PC-3 (cell line): ENCODE data around the gene PDZRN4. TPM values are rescaled to one million over a fixed set of nuclear protein-coding genes. Genes with fewer than 3 reads are reported as not detected.

Source experiments
- ATAC-seq: fragments of 200-7000 bp; cut with Tn5 transposase; 2 replicates; pipeline ENCODE4 v1.9.1; 2020; ENCODE audit warnings: mild to moderate bottlenecking, moderate library complexity
- BruUV-seq: library from RNA; stranded (reverse); fragments of 400-500 nt; replicated peaks from 2 replicates; lab custom pipeline; 2021; lab: Mats Ljungman, UMichigan
- CTCF ChIA-PET: fragments of 300-600 bp; sonication (Branson Sonifier 250); formaldehyde crosslinking; loops from one replicate; lab custom pipeline; 2022; ENCODE audit warnings: antibody characterized with exemption; lab: Charles Lee
- POLR2A ChIA-PET: fragments of 300-600 bp; sonication (Branson Sonifier 250); formaldehyde crosslinking; loops from one replicate; lab custom pipeline; 2022; ENCODE audit warnings: antibody characterized with exemption; ENCODE audit not compliant: unreplicated experiment; lab: Charles Lee
- DNase-seq: peaks from one replicate; pipeline ENCODE4 v3.0.0-alpha.2; 2015
- H2AFZ ChIP-seq: fragments of 300-600 bp; sonication (generic); 2 replicates; pipeline ENCODE4 v1.6.0; 2016; ENCODE audit warnings: antibody characterized with exemption, low read length
- H3F3A ChIP-seq: fragments of 300-600 bp; sonication (generic); one replicate; pipeline ENCODE4 v1.6.0; 2017; ENCODE audit warnings: antibody characterized with exemption, low read length, control low read depth, mild to moderate bottlenecking; ENCODE audit not compliant: unreplicated experiment
- H3K27ac ChIP-seq: fragments of 300-600 bp; sonication (generic); 2 replicates; pipeline ENCODE4 v1.5.1; 2016; ENCODE audit warnings: mild to moderate bottlenecking, low read length
- H3K27me3 ChIP-seq: fragments of 300-600 bp; sonication (generic); 2 replicates; pipeline ENCODE4 v1.6.1; 2016; ENCODE audit warnings: low read length, mixed read lengths
- H3K36me3 ChIP-seq: fragments of 300-600 bp; sonication (generic); 2 replicates; pipeline ENCODE4 v1.6.1; 2016; ENCODE audit warnings: low read depth, mixed run types, low read length, mixed read lengths
- H3K4me1 ChIP-seq: fragments of 300-600 bp; sonication (generic); 2 replicates; pipeline ENCODE4 v1.5.1; 2016; ENCODE audit warnings: low read length; ENCODE audit not compliant: insufficient read depth
- H3K4me2 ChIP-seq: fragments of 300-600 bp; sonication (generic); 2 replicates; pipeline ENCODE4 v1.6.0; 2016; ENCODE audit warnings: low read length
- H3K4me3 ChIP-seq: fragments of 300-600 bp; sonication (generic); 2 replicates; pipeline ENCODE4 v1.5.1; 2016; ENCODE audit warnings: mild to moderate bottlenecking, low read length, mixed read lengths
- H3K79me2 ChIP-seq: fragments of 300-600 bp; sonication (generic); 2 replicates; pipeline ENCODE4 v1.6.1; 2017; ENCODE audit warnings: low read length, mixed read lengths
- H3K9ac ChIP-seq: fragments of 300-600 bp; sonication (generic); 2 replicates; pipeline ENCODE4 v1.6.0; 2016; ENCODE audit warnings: mild to moderate bottlenecking, low read length
- H3K9me2 ChIP-seq: fragments of 300-600 bp; sonication (generic); replicated peaks from 2 replicates; pipeline ENCODE4 v1.6.1; 2016; ENCODE audit warnings: mixed run types, low read length, mixed read lengths
- H3K9me3 ChIP-seq: fragments of 300-600 bp; sonication (generic); 2 replicates; pipeline ENCODE4 v1.6.1; 2016; ENCODE audit warnings: low read length, mixed read lengths
- H4K20me1 ChIP-seq: fragments of 300-600 bp; sonication (generic); 2 replicates; pipeline ENCODE4 v1.6.1; 2016; ENCODE audit warnings: low read length, mixed read lengths
- CTCF ChIP-seq: fragments of 300-600 bp; sonication (generic); conservative IDR thresholded peaks from 2 replicates; pipeline ENCODE4 v1.5.1; 2017; ENCODE audit warnings: antibody characterized with exemption, low read depth, mild to moderate bottlenecking, low read length
- EZH2 ChIP-seq: fragments of 300-600 bp; sonication (generic); IDR thresholded peaks from one replicate; pipeline ENCODE4 v1.6.1; 2017; ENCODE audit warnings: antibody characterized with exemption, mild to moderate bottlenecking, low read length; ENCODE audit not compliant: unreplicated experiment
- EZH2phosphoT487 ChIP-seq: fragments of 300-600 bp; sonication (generic); IDR thresholded peaks from 2 replicates; pipeline ENCODE4 v1.6.1; 2018; ENCODE audit warnings: mild to moderate bottlenecking, antibody characterized with exemption, low read length, borderline replicate concordance
- intact Hi-C: fragments of 100-400 bp; cut with micrococcal nuclease; formaldehyde crosslinking; loops from 2 replicates; pipeline ENCODE4 v1.9.0; 2023
- total RNA-seq: library from RNA; depleted of rRNA; stranded (reverse); fragments of >200 nt; gene quantifications from 2 replicates; pipeline ENCODE4 v1.2.3, GENCODE V29; 2014

PDZRN4 gene
- total RNA-seq, 1 experiment from 2014 or later: not detected

- Histone ChIP-seq H3K4me3 (peak overlapping the region; percentile 58), H3K27me3 (no peaks in the 10 kb centered on the region), H4K20me1 (no peaks in the 10 kb centered on the region), H2AFZ (peak overlapping the region; percentile 83), H3K36me3 (no peaks in the 10 kb centered on the region), H3K4me1 (peaks cover 26% of the 10 kb centered on the region), H3F3A (no peaks in the 10 kb centered on the region), H3K79me2 (no peaks in the 10 kb centered on the region), H3K9ac (peak overlapping the region; percentile 56), H3K27ac (peak overlapping the region; percentile 94), H3K9me2 (no peaks in the 10 kb centered on the region), H3K9me3 (no peaks in the 10 kb centered on the region), H3K4me2 (peak overlapping the region; percentile 86)
- DNase-seq (no peak), ATAC-seq (no peak)
- TF ChIP-seq CTCF (no peak), EZH2 (no peak), EZH2phosphoT487 (no peak)
- TSS peak; percentile 90 for BruUV-seq
- intact Hi-C loops: loop anchor here (1.0 kb wide), 2 partner anchors 11 to 15 kb away; no protein-coding TSS in a partner anchor
- ChIA-PET POLR2A (no interaction called here), CTCF (no interaction called here)
These were observed 105.3 kb downstream of the PDZRN4 start for GRCh38 chr12:41293461-41293860.

GRCh38 chr12:41302979-41303403 is 114.9 kb downstream of the PDZRN4 start:
- Histone ChIP-seq H3K27me3 (no peaks in the 10 kb centered on the region), H4K20me1 (no peaks in the 10 kb centered on the region), H3K4me1 (peaks cover 36% of the 10 kb centered on the region), H3F3A (no peaks in the 10 kb centered on the region), H3K9me2 (no peaks in the 10 kb centered on the region), H3K9ac (no peak overlapping the region), H3K27ac (no peak overlapping the region), H3K79me2 (no peaks in the 10 kb centered on the region), H3K36me3 (no peaks in the 10 kb centered on the region), H3K4me3 (no peak overlapping the region), H2AFZ (no peak overlapping the region), H3K4me2 (0 out of 2 replicates have a peak overlapping the region, but pooled peaks have one; percentile 54), H3K9me3 (no peaks in the 10 kb centered on the region)
- POLR2A ChIA-PET: interaction anchor here (0.6 kb wide), 1 partner anchor 121 kb away, joined by 4 read pairs; no protein-coding TSS in a partner anchor
- BruUV-seq: no TSS peak
- CTCF ChIA-PET: no interaction called here
- intact Hi-C loops: loop anchor here (10.0 kb wide), 2 partner anchors 122 to 1172 kb away; no protein-coding TSS in a partner anchor
- ATAC-seq (peak; percentile 10), DNase-seq (peak; percentile 74)
- TF ChIP-seq CTCF (no peak), EZH2 (no peak), EZH2phosphoT487 (no peak)

GRCh38 chr12:41304526-41304925 is 116.4 kb downstream of the PDZRN4 start:
- Histone ChIP-seq H3K27ac (peak overlapping the region; percentile 65), H3F3A (no peaks in the 10 kb centered on the region), H2AFZ (no peak overlapping the region), H3K9me3 (no peaks in the 10 kb centered on the region), H3K36me3 (no peaks in the 10 kb centered on the region), H3K4me3 (no peak overlapping the region), H4K20me1 (no peaks in the 10 kb centered on the region), H3K27me3 (no peaks in the 10 kb centered on the region), H3K9ac (no peak overlapping the region), H3K9me2 (no peaks in the 10 kb centered on the region), H3K4me1 (peaks cover 43% of the 10 kb centered on the region), H3K4me2 (peak overlapping the region; percentile 54), H3K79me2 (no peaks in the 10 kb centered on the region)
- POLR2A ChIA-PET: no interaction called here
- CTCF ChIA-PET: no interaction called here
- no peak for TF ChIP-seq EZH2phosphoT487
- TF ChIP-seq CTCF: no peak
- TF ChIP-seq EZH2: no peak
- peak; percentile 82 for DNase-seq
- intact Hi-C loops: loop anchor here (1.0 to 10.0 kb wide), 3 partner anchors 11 to 1170 kb away; no protein-coding TSS in a partner anchor
- BruUV-seq: no TSS peak
- peak; percentile 93 for ATAC-seq
